Neural crest cell (in vitro differentiated cells): Measurements from ENCODE around the gene IYD. TPM values are rescaled to one million over a fixed set of nuclear protein-coding genes. Genes with fewer than 3 reads are reported as not detected.

Source experiments
- DNase-seq: peaks from one replicate; pipeline ENCODE4 v3.0.0; 2021; ENCODE audit warnings: low read depth, mixed read lengths, low spot score
- H3K27ac Mint-ChIP-seq: one replicate; pipeline ENCODE4 v1.8.0; 2021; ENCODE audit warnings: mild to moderate bottlenecking, mixed read lengths; ENCODE audit not compliant: unreplicated experiment
- H3K27me3 Mint-ChIP-seq: 2 replicates; pipeline ENCODE4 v1.8.0; 2021; ENCODE audit warnings: low read depth, mild to moderate bottlenecking, mixed read lengths
- H3K36me3 Mint-ChIP-seq: 2 replicates; pipeline ENCODE4 v1.8.0; 2021; ENCODE audit warnings: low read depth, mild to moderate bottlenecking, mixed read lengths
- H3K4me1 Mint-ChIP-seq: 2 replicates; pipeline ENCODE4 v1.8.0; 2021; ENCODE audit warnings: mixed read lengths
- H3K4me3 Mint-ChIP-seq: one replicate; pipeline ENCODE4 v1.8.0; 2021; ENCODE audit warnings: mild to moderate bottlenecking, mixed read lengths
- H3K9me3 Mint-ChIP-seq: 2 replicates; pipeline ENCODE4 v1.8.0; 2021; ENCODE audit warnings: mixed read lengths
- CTCF ChIP-seq: fragments of 200-600 bp; sonication (generic); conservative IDR thresholded peaks from 2 replicates; pipeline ENCODE4 v1.5.0; 2021; ENCODE audit warnings: antibody characterized with exemption, mild to moderate bottlenecking
- long read RNA-seq: library from polyadenylated mRNA; unstranded; transcript quantifications from one replicate; pipeline ENCODE4 v2.0.0, GENCODE V29; 2020
- total RNA-seq: library from RNA; stranded (reverse); gene quantifications from 2 replicates; pipeline ENCODE4 v1.2.1, GENCODE V29; 2021

The IYD gene
- total RNA-seq = not detected in 2 replicates
- long read RNA-seq = 0 reads

DNA sequence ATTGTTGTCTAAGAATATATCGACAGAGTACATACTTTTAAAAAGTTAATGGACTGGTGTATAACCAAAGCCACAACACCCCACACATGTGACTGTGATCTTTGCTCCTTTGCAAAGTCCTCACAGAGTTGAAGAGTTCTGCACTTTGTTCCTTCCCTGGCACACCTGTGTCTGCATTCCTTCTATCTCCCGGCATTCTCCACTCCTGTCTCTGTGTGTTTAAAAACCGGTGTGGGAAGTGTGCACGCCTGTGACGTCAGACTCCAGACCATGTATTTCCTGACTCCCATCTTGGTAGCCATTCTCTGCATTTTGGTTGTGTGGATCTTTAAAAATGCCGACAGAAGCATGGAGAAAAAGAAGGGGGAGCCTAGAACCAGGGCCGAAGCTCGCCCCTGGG lies at the start of gene IYD:
TSS of gene IYD (plus strand) at position 251 of the 400 bp plus-strand sequence. CDS start at position 271, 20 bp downstream.
- no peak within 1 kb of the TSS for H3K27ac Mint-ChIP-seq
- H3K27me3 Mint-ChIP-seq = no peaks in the 10 kb centered on the region

DNA sequence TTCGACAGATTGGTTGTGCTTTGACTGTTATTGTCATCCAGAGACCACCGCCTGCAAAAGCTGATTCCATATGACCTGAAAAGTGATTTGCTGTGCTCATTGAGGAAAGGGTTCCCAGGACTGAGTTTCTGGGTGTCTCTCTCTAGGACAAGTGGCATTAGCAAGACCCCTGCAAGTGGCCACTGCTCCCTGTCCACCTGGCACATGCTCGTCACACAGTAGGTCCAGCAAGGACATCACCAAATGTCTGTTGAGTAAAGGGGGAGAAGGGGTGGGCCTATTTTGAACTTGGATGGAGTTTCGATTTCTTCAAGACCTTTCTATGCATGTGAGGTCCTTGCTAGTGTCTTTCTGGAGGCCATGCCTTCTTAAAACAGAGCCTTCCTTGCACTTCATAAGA lies 48.9 kb upstream of the IYD start:
- no peaks in the 10 kb centered on the region for H3K27me3 Mint-ChIP-seq
- TF ChIP-seq CTCF = no peak
- no peak overlapping the region for H3K27ac Mint-ChIP-seq
- no peaks in the 10 kb centered on the region for H3K36me3 Mint-ChIP-seq
- no peak overlapping the region for H3K4me3 Mint-ChIP-seq
- no peak for DNase-seq
- no peaks in the 10 kb centered on the region for H3K9me3 Mint-ChIP-seq
- H3K4me1 Mint-ChIP-seq = no peaks in the 10 kb centered on the region

More for the DNA sequence above, at the start of gene IYD:
- Mint-ChIP-seq H3K36me3 (no peaks in the 10 kb centered on the region), H3K4me1 (peaks cover 13% of the 10 kb centered on the region), H3K9me3 (no peaks in the 10 kb centered on the region), H3K4me3 (no peak within 1 kb of the TSS)
- no peak for DNase-seq
- TF ChIP-seq CTCF = no peak

- DNase-seq = no peak
- Mint-ChIP-seq H3K4me1 (no peaks in the 10 kb centered on the region), H3K36me3 (no peaks in the 10 kb centered on the region), H3K9me3 (no peaks in the 10 kb centered on the region), H3K27me3 (no peaks in the 10 kb centered on the region), H3K4me3 (no peak overlapping the region), H3K27ac (no peak overlapping the region)
- no peak for TF ChIP-seq CTCF
These were observed 48.4 kb upstream of the IYD start for GRCh38 chr6:150320442-150320841.

- Mint-ChIP-seq H3K27me3 (no peaks in the 10 kb centered on the region), H3K9me3 (no peaks in the 10 kb centered on the region), H3K4me1 (no peaks in the 10 kb centered on the region), H3K4me3 (no peak overlapping the region), H3K36me3 (no peaks in the 10 kb centered on the region), H3K27ac (no peak overlapping the region)
- no peak for TF ChIP-seq CTCF
- DNase-seq = no peak
These were observed 46.3 kb upstream of the IYD start for GRCh38 chr6:150322466-150322871.

DNA sequence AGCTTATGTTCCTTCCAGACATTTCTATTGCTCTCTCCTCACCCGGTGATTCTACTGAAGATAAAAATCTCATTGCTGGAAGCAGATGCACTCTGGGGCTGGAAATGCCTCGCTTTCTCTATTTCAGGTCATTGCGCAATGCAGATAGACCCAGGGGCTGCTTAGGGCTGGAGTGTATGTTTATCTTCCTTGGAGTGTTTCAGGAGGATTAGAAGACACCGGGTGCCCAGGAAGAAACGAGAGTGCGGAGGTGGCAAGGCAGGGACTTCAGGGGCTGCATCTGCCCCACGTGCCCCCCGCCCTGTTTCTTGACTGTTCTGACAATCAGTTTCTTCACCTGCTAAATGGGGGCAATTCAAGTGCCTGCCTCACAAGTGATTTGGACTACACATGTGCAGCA lies 45.6 kb upstream of the IYD start:
- Mint-ChIP-seq H3K4me1 (no peaks in the 10 kb centered on the region), H3K9me3 (no peaks in the 10 kb centered on the region), H3K4me3 (no peak overlapping the region), H3K27me3 (no peaks in the 10 kb centered on the region), H3K27ac (no peak overlapping the region), H3K36me3 (no peaks in the 10 kb centered on the region)
- TF ChIP-seq CTCF = no peak
- no peak for DNase-seq

GRCh38 chr6:150324044-150324443 lies 44.8 kb upstream of the IYD start:
- Mint-ChIP-seq H3K27ac (no peak overlapping the region), H3K4me1 (no peaks in the 10 kb centered on the region), H3K36me3 (no peaks in the 10 kb centered on the region), H3K27me3 (no peaks in the 10 kb centered on the region), H3K4me3 (no peak overlapping the region), H3K9me3 (no peaks in the 10 kb centered on the region)
- no peak for TF ChIP-seq CTCF
- no peak for DNase-seq
